Esophagus muscularis mucosa (tissue), 3 donors: Measurements from ENCODE around the gene MYD88.

Experiments used
- POLR2A ChIP-seq: fragments of 450-650 bp; IDR thresholded peaks from one replicate; pipeline ENCODE4 v1.6.1; 2017; ENCODE audit warnings: antibody characterized with exemption, moderate library complexity, mild to moderate bottlenecking, low read depth
- POLR2AphosphoS5 ChIP-seq, 2 donors: sonication (generic); formaldehyde crosslinking; IDR thresholded peaks; one replicate each; pipeline ENCODE4 v1.6.1; 2017; ENCODE audit warnings: antibody characterized with exemption in 2 of 2
- TF ChIP-seq, protein P1 (sequence below), 3 experiments: fragments of 200-600 bp in 2 of 3; fragments of 450-650 bp in 1 of 3; sonication (generic) in 2 of 3; IDR thresholded peaks; one replicate each; pipeline ENCODE4 v1.5.1; 2017 to 2019; ENCODE audit warnings: antibody characterized with exemption in 3 of 3, mild to moderate bottlenecking in 2 of 3, moderate library complexity in 1 of 3

DNA sequence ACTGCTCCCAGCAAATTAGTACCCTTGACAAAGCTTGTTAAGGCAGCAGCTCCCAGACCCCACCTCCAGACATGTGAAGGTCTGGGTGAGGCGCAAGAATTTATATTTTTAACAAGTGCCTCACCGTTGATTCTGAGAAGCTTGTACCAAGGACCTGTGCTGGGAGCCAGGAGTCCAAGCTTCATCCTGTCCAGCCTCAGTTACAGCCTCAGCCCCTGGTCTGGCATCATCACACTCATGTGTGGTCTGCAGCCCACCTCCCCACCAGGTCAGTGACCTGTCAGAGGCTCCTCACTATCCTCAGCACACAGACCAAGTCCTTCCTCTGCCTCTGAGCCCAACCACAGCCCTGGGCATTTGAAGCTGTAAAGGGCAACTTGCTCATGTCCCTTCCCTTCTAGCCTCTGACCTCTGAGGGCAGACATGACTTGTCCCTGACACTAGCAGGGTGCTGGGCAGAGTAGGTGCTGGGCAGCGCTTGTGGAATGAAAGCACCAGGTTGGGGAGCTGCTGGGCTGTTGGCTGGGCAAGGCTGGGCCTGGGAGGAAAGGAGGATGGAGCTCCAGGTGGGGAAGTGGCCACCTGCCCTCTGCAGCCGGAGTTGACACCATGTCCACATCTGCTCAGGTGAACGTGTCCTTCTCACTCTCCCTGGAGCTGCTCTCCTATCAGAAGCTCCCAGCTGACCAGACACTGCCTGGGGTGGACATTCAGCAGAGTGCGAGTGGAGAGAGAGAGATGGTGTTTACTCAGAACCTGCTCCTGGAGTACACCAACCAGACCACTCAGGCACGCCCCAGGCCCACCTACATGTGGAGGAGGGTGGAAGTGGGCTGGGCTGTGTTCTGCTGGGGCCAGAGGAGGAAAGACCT is 18.4 kb upstream of the MYD88 start:
- no peak for TF ChIP-seq POLR2A
- TF ChIP-seq, protein P1, sequence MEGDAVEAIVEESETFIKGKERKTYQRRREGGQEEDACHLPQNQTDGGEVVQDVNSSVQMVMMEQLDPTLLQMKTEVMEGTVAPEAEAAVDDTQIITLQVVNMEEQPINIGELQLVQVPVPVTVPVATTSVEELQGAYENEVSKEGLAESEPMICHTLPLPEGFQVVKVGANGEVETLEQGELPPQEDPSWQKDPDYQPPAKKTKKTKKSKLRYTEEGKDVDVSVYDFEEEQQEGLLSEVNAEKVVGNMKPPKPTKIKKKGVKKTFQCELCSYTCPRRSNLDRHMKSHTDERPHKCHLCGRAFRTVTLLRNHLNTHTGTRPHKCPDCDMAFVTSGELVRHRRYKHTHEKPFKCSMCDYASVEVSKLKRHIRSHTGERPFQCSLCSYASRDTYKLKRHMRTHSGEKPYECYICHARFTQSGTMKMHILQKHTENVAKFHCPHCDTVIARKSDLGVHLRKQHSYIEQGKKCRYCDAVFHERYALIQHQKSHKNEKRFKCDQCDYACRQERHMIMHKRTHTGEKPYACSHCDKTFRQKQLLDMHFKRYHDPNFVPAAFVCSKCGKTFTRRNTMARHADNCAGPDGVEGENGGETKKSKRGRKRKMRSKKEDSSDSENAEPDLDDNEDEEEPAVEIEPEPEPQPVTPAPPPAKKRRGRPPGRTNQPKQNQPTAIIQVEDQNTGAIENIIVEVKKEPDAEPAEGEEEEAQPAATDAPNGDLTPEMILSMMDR (IDR thresholded peaks at IDR 0.05), result no peak
- TF ChIP-seq POLR2AphosphoS5 (IDR thresholded peaks at IDR 0.05), result no peak
